ENCODE data around the gene SYT11. TPM values are rescaled to one million over a fixed set of nuclear protein-coding genes. Genes with fewer than 3 reads are reported as not detected.

SYT11 gene
- total and polyA plus RNA-seq, 2 of the 8 experiments (the other 6 are each of a cell fraction or from before 2014, with no cell fraction given), result 7.2 to 9.6 TPM

DNA sequence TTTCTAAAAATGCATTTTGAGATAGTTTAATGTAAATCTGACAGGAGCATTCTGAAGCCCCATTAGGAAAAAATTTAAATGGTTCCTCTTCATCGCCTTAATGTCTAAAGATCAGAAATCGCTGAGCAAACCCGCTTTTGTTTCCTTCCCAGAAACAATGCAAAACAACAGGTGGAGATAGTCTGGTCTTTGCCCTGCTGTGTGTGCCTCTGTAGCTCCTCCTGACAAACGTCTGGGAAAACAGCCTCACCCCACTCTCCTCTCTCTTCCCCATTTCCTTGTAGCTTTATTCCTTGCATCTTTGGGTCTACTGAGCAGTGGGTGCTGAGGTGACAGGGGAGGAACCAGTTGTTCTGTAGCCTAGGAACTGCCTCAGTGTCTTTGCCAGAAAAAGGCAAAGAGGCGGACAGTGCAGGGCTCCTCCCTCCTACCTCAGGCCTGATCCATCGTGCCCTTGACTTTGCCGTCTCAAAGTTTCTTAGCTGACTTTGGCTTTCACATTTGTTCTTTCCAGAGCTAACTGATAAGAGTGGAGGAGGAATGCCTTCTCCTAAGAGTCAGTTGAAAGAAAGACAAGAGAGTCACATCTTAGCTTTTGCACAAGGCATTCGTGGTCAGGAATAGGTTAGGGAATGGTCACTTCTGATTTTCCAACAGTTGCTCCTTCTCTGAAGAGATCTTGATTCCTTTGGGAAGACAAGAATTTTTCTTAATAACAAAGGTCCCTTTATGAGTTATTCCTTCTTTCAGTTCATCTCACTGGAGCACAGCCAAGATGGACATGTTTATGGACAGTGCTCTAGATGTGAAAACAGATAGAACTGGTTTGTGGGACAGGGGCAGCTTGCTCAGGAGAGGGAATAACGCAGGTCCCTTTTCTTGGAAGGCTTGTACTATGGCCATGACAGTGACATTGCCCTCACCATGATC lies 24.9 kb downstream of the SYT11 start (continued):
- TF ChIP-seq GABPA (IDR thresholded peaks at IDR 0.05; ENCODE audit: borderline replicate concordance, insufficient read depth, low read length) (no peak), BACH1 (IDR thresholded peaks at IDR 0.05; ENCODE audit: low read length) (no peak), BCL11A (IDR thresholded peaks at IDR 0.05; ENCODE audit: low read depth in 2 of 2, low read length in 2 of 2) (no peak), MAFK (IDR thresholded peaks at IDR 0.05; ENCODE audit: low read depth, low read length) (no peak), SIRT6 (IDR thresholded peaks at IDR 0.05; ENCODE audit: low read length) (no peak), EZH2 (IDR thresholded peaks at IDR 0.05; ENCODE audit: low read depth, low read length, severe bottlenecking) (no peak)
